ENCODE data around the gene POU2F3. TPM values are rescaled to one million over a fixed set of nuclear protein-coding genes. Genes with fewer than 3 reads are reported as not detected.
A peak's percentile ranks its signal among the peaks of the same experiment; 100 is the strongest.

Gene POU2F3
- total and polyA plus RNA-seq, 4 donors: 0.31 to 2.4 TPM; not detected in 2

GRCh38 chr11:120293038-120293800 is 53.3 kb downstream of the POU2F3 start:
- H3K27me3 ChIP-seq (ENCODE audit: control insufficient read depth in 1 of 2, insufficient read depth in 2 of 2, low read length in 1 of 2): peaks cover 0 to 3% of the 10 kb centered on the region in 2 donors
- no peaks in the 10 kb centered on the region for H3K9me3 ChIP-seq (ENCODE audit: control insufficient read depth, low read length)
- ATAC-seq (ENCODE audit: low FRiP score) (no peak), DNase-seq (no peak)
- H3K36me3 ChIP-seq (ENCODE audit: control insufficient read depth in 1 of 2, insufficient read depth in 2 of 2, low read length in 1 of 2): no peaks in the 10 kb centered on the region
- no peak overlapping the region for H3K27ac ChIP-seq (ENCODE audit: low read depth in 1 of 2, low read length in 2 of 2)
- no peak overlapping the region for H3K4me3 ChIP-seq (ENCODE audit: low read length in 2 of 2)
- WGBS, 2 donors: 67 to 73% methylated on average over 5 of the region's 5 CpGs
- intact Hi-C loops (cut with DNase I): no loop called here
- H3K4me1 ChIP-seq (ENCODE audit: control insufficient read depth in 1 of 2, insufficient read depth in 2 of 2, low read length in 2 of 2): no peaks in the 10 kb centered on the region

- Histone ChIP-seq H3K36me3 (ENCODE audit: control insufficient read depth in 1 of 2, insufficient read depth in 2 of 2, low read length in 1 of 2) (no peaks in the 10 kb centered on the region), H3K4me3 (ENCODE audit: low read length in 2 of 2) (no peak overlapping the region), H3K27me3 (ENCODE audit: control insufficient read depth in 1 of 2, insufficient read depth in 2 of 2, low read length in 1 of 2) (peaks cover 0 to 3% of the 10 kb centered on the region in 2 donors), H3K27ac (ENCODE audit: low read depth in 1 of 2, low read length in 2 of 2) (no peak overlapping the region), H3K9me3 (ENCODE audit: control insufficient read depth, low read length) (no peaks in the 10 kb centered on the region), H3K4me1 (ENCODE audit: control insufficient read depth in 1 of 2, insufficient read depth in 2 of 2, low read length in 2 of 2) (no peaks in the 10 kb centered on the region)
- DNase-seq: no peak
- no peak for ATAC-seq (ENCODE audit: low FRiP score)
- WGBS, 2 donors: 78 to 83% methylated on average over 5 of the region's 5 CpGs
- intact Hi-C loops (cut with DNase I): no loop called here
Measured at GRCh38 chr11:120294096-120294495, 54.2 kb downstream of the POU2F3 start.

GRCh38 chr11:120295099-120295498 is 55.2 kb downstream of the POU2F3 start:
- Histone ChIP-seq H3K9me3 (ENCODE audit: control insufficient read depth, low read length) (no peaks in the 10 kb centered on the region), H3K27ac (ENCODE audit: low read depth in 1 of 2, low read length in 2 of 2) (no peak overlapping the region), H3K36me3 (ENCODE audit: control insufficient read depth in 1 of 2, insufficient read depth in 2 of 2, low read length in 1 of 2) (no peaks in the 10 kb centered on the region), H3K4me1 (ENCODE audit: control insufficient read depth in 1 of 2, insufficient read depth in 2 of 2, low read length in 2 of 2) (no peaks in the 10 kb centered on the region), H3K27me3 (ENCODE audit: control insufficient read depth in 1 of 2, insufficient read depth in 2 of 2, low read length in 1 of 2) (peaks cover 0 to 2% of the 10 kb centered on the region in 2 donors), H3K4me3 (ENCODE audit: low read length in 2 of 2) (no peak overlapping the region)
- intact Hi-C loops (cut with DNase I): no loop called here
- DNase-seq: no peak
- no peak for ATAC-seq (ENCODE audit: low FRiP score)
- WGBS, 2 donors: 57 to 59% methylated on average over 4 of the region's 4 CpGs

- peaks cover 0 to 2% of the 10 kb centered on the region in 2 donors for H3K27me3 ChIP-seq (ENCODE audit: control insufficient read depth in 1 of 2, insufficient read depth in 2 of 2, low read length in 1 of 2)
- 96 to 97% methylated on average over 5 of the region's 5 CpGs for WGBS, 2 donors
Measured at GRCh38 chr11:120296554-120296953, 56.6 kb downstream of the POU2F3 start.

GRCh38 chr11:120298461-120298860 is 58.5 kb downstream of the POU2F3 start:
- Histone ChIP-seq H3K36me3 (ENCODE audit: control insufficient read depth in 1 of 2, insufficient read depth in 2 of 2, low read length in 1 of 2) (no peaks in the 10 kb centered on the region), H3K27me3 (ENCODE audit: control insufficient read depth in 1 of 2, insufficient read depth in 2 of 2, low read length in 1 of 2) (no peaks in the 10 kb centered on the region), H3K4me1 (ENCODE audit: control insufficient read depth in 1 of 2, insufficient read depth in 2 of 2, low read length in 2 of 2) (no peaks in the 10 kb centered on the region), H3K9me3 (ENCODE audit: control insufficient read depth, low read length) (no peaks in the 10 kb centered on the region), H3K27ac (ENCODE audit: low read depth in 1 of 2, low read length in 2 of 2) (no peak overlapping the region), H3K4me3 (ENCODE audit: low read length in 2 of 2) (no peak overlapping the region)
- WGBS, 2 donors: 91% methylated on average over 5 of the region's 5 CpGs
- ATAC-seq (ENCODE audit: low FRiP score) (no peak), DNase-seq (no peak)
- intact Hi-C loops (cut with DNase I): no loop called here

More at GRCh38 chr11:120296554-120296953, 56.6 kb downstream of the POU2F3 start:
- Histone ChIP-seq H3K27ac (ENCODE audit: low read depth in 1 of 2, low read length in 2 of 2) (no peak overlapping the region), H3K9me3 (ENCODE audit: control insufficient read depth, low read length) (no peaks in the 10 kb centered on the region), H3K36me3 (ENCODE audit: control insufficient read depth in 1 of 2, insufficient read depth in 2 of 2, low read length in 1 of 2) (no peaks in the 10 kb centered on the region), H3K4me1 (ENCODE audit: control insufficient read depth in 1 of 2, insufficient read depth in 2 of 2, low read length in 2 of 2) (no peaks in the 10 kb centered on the region), H3K4me3 (ENCODE audit: low read length in 2 of 2) (no peak overlapping the region)
- DNase-seq (no peak), ATAC-seq (ENCODE audit: low FRiP score) (no peak)
- intact Hi-C loops (cut with DNase I): no loop called here

GRCh38 chr11:120302001-120302805 is 62.3 kb downstream of the POU2F3 start:
- no peak for ATAC-seq (ENCODE audit: low FRiP score)
- intact Hi-C loops (cut with DNase I): loop anchor here in 1 of 2 donors (5.0 kb wide), 1 partner anchor 130 kb away; no protein-coding TSS in a partner anchor

GRCh38 chr11:120303004-120303637 is 63.2 kb downstream of the POU2F3 start:
- 36 to 41% methylated on average over 3 of the region's 3 CpGs for WGBS, 2 donors

More at GRCh38 chr11:120302001-120302805, 62.3 kb downstream of the POU2F3 start:
- H3K27me3 ChIP-seq (ENCODE audit: control insufficient read depth in 1 of 2, insufficient read depth in 2 of 2, low read length in 1 of 2): no peaks in the 10 kb centered on the region
- WGBS, 2 donors: 66 to 67% methylated on average over 6 of the region's 6 CpGs
- no peak overlapping the region for H3K4me3 ChIP-seq (ENCODE audit: low read length in 2 of 2)
- no peaks in the 10 kb centered on the region for H3K4me1 ChIP-seq (ENCODE audit: control insufficient read depth in 1 of 2, insufficient read depth in 2 of 2, low read length in 2 of 2)
- no peaks in the 10 kb centered on the region for H3K36me3 ChIP-seq (ENCODE audit: control insufficient read depth in 1 of 2, insufficient read depth in 2 of 2, low read length in 1 of 2)
- no peak for DNase-seq
- no peak overlapping the region for H3K27ac ChIP-seq (ENCODE audit: low read depth in 1 of 2, low read length in 2 of 2)
- H3K9me3 ChIP-seq (ENCODE audit: control insufficient read depth, low read length): no peaks in the 10 kb centered on the region

GRCh38 chr11:120304526-120304925 is 64.6 kb downstream of the POU2F3 start:
- ATAC-seq (ENCODE audit: low FRiP score) (no peak), DNase-seq (no peak)
- H3K27ac ChIP-seq (ENCODE audit: low read depth in 1 of 2, low read length in 2 of 2): no peak overlapping the region
- no peaks in the 10 kb centered on the region for H3K27me3 ChIP-seq (ENCODE audit: control insufficient read depth in 1 of 2, insufficient read depth in 2 of 2, low read length in 1 of 2)
- H3K4me3 ChIP-seq (ENCODE audit: low read length in 2 of 2): no peak overlapping the region
- H3K36me3 ChIP-seq (ENCODE audit: control insufficient read depth in 1 of 2, insufficient read depth in 2 of 2, low read length in 1 of 2): no peaks in the 10 kb centered on the region
- H3K4me1 ChIP-seq (ENCODE audit: control insufficient read depth in 1 of 2, insufficient read depth in 2 of 2, low read length in 2 of 2): no peaks in the 10 kb centered on the region
- no peaks in the 10 kb centered on the region for H3K9me3 ChIP-seq (ENCODE audit: control insufficient read depth, low read length)
- intact Hi-C loops (cut with DNase I): loop anchor here in 1 of 2 donors (5.0 kb wide), 1 partner anchor 132 kb away; no protein-coding TSS in a partner anchor

More at GRCh38 chr11:120303004-120303637, 63.2 kb downstream of the POU2F3 start:
- Histone ChIP-seq H3K36me3 (ENCODE audit: control insufficient read depth in 1 of 2, insufficient read depth in 2 of 2, low read length in 1 of 2) (no peaks in the 10 kb centered on the region), H3K27ac (ENCODE audit: low read depth in 1 of 2, low read length in 2 of 2) (no peak overlapping the region), H3K4me1 (ENCODE audit: control insufficient read depth in 1 of 2, insufficient read depth in 2 of 2, low read length in 2 of 2) (no peaks in the 10 kb centered on the region), H3K4me3 (ENCODE audit: low read length in 2 of 2) (no peak overlapping the region), H3K27me3 (ENCODE audit: control insufficient read depth in 1 of 2, insufficient read depth in 2 of 2, low read length in 1 of 2) (no peaks in the 10 kb centered on the region), H3K9me3 (ENCODE audit: control insufficient read depth, low read length) (no peaks in the 10 kb centered on the region)
- ATAC-seq (ENCODE audit: low FRiP score) (peak; percentile 63), DNase-seq (peak in 1 of 2 donors; percentile 58)
- intact Hi-C loops (cut with DNase I): loop anchor here in 1 of 2 donors (5.0 kb wide), 1 partner anchor 131 kb away; no protein-coding TSS in a partner anchor
